HG03558 (cell line): ENCODE data around the gene CYP2F1.
"Not testable (repeated sequence)": the region's sequence is repeated elsewhere in the genome, so short reads cannot be mapped to it uniquely, and the experiment has no call there.

Experiments used
- ATAC-seq: cut with Tn5 transposase; IDR thresholded peaks from one replicate; pipeline ENCODE4 v1.9.1; 2021; ENCODE audit warnings: moderate number of reproducible peaks; ENCODE audit not compliant: unreplicated experiment; ENCODE audit errors: extremely low read depth

The CYP2F1 gene

GRCh38 chr19:41114132-41114531, at the start of gene CYP2F1:
CYP2F1 (plus strand) TSS chr19:41114432; CDS start chr19:41116189, 1,757 bp downstream.
- ATAC-seq, result no peak

GRCh38 chr19:41064974-41065569, 49.2 kb upstream of the CYP2F1 start:
- ATAC-seq, result no peak

DNA sequence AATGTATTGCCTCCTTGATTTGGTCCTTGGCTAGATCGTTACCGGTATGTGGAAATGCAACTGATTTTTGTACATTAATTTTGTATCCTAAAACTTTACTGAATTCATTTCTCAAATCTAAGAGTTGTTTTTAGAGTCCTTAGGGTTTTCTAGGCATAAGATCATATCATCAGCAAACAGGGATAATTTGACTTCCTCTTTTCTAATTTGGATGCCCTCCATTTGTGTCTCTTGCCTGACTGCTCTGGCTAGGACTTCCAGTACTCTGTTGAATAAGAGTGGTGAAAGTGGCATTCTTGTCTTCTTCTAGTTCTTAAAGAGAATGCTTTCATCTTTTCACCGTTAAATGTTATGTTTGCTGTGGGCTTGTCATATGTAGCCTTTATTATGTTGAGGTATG, 37.9 kb upstream of the CYP2F1 start:
- ATAC-seq, result no peak

DNA sequence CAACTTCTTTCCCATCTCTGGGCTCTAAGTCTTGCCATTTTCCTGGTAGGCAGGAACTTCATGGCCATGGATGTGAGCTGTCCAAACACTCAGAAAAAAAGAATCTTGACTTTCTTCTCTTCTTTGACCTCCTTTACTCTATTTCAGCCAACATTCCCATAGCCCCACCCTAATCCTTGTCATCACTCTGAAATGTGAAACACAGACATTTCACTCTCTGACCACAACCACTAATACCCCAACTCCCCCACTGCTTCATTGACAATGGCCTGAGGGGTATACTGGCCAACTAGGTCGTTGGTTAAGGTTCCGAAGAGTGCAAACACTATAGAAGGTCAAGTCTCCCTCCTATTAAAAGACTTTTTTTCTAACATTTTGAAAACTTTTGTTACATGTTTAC, 30.7 kb upstream of the CYP2F1 start:
- no peak for ATAC-seq

DNA sequence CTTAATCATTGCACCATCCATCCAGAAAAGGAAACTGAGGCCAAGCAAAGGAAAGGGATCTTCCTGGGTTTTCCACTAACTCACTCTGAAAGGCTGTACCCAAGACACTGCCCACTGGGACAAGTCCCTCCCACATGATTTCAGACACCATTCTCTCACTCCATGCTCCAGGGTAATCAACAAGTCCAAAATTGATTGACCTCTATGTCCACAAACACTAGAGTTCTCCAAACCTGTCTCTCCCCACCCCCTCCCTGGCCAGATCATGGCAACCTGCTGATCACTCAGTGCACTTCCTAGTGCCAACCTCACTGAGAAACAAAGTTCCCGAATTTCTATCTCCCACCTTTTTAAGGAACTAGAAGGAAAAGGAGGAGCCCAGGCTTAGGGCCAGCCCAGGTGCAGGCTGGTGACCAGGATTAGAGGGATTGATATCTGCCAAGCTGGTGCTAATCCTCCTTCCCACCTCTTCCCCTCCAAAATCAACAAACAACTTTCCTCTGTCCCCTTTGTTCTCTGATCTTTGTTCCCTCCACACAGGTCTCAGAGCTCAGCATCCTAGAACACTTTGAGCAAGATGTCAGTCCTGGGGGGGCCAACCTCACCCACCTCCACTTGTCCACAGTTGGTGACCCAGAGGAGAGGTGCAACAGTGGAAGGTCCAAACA, 28.4 kb upstream of the CYP2F1 start:
- ATAC-seq, result no peak

- ATAC-seq, result no peak
These were observed 26.1 kb upstream of the CYP2F1 start, which contains the start of gene CYP2A13 for GRCh38 chr19:41088151-41088550. CYP2A13 (plus strand) TSS chr19:41088451; CDS start chr19:41088472, 21 bp downstream.

GRCh38 chr19:41089959-41090358, 24.3 kb upstream of the CYP2F1 start:
- ATAC-seq, result no peak

DNA sequence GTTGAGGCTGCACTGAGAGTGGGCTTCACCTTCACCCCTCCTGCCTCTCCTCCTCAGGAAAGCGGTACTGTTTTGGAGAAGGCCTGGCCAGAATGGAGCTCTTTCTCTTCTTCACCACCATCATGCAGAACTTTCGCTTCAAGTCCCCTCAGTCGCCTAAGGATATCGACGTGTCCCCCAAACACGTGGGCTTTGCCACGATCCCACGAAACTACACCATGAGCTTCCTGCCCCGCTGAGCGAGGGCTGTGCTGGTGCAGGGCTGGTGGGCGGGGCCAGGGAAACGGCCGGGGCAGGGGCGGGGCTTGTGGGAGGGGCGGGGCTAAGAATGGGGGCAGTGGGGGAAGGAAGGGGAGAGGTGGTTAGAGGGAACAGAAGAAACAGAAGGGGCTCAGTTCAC, 18.5 kb upstream of the CYP2F1 start:
- no peak for ATAC-seq

DNA sequence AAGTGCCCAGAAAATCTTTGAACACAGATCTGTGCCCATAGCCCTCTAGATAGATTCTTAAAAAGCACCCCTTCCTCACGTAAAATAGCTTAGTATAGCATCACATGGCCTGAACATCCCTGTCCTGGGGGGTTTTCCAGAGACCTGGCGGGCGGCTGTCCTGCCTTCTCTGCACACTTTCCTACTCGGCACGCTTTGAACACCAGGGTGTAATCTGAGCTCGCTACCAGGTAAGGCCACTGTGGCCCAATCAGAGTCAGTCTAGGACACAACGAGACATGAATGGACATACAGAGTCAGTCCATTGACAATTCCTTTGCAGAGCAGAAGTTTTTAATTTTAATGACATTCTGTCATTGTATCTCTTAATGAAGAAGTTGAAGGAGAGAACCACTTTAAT, 17.9 kb upstream of the CYP2F1 start:
- no peak for ATAC-seq

- no peak for ATAC-seq
These were observed 16.9 kb upstream of the CYP2F1 start for GRCh38 chr19:41097302-41097701.

DNA sequence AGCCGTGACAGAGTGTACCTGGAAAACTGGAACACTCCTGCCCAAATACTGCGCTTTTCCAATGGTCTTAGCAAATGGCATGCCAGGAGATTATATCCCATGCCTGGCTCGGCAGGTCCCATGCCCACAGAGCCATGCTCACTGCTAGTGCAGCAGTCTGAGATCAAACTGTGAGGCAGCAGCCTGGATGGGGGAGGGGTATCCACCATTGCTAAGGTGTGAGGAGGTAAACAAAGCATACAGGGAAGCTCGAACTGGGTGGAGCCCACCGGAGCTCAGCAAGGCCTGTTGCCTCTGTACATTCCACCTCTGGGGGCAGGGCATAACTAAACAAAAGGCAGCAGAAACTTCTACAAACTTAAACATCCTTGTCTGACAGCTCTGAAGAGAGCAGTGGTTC, 15.5 kb upstream of the CYP2F1 start:
- no peak for ATAC-seq

DNA sequence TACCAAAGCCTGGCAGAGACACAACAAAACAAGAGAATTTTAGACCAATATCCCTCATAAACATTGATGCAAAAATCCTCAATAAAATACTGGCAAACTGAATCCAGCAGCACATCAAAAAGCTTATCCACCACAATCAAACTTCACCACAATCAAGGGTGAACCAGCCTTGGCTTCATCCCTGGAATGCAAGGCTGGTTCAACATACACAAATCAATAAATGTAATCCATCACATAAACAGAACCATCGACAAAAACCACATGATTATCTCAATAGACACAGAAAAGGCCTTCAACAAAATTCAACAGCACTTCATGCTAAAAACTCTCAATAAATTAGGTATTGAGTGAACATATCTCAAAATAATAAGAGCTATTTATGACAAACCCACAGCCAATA, 12.0 kb upstream of the CYP2F1 start:
- ATAC-seq, result not testable (repeated sequence)

- no peak for ATAC-seq
These were observed 8.1 kb upstream of the CYP2F1 start for GRCh38 chr19:41106177-41106576.

DNA sequence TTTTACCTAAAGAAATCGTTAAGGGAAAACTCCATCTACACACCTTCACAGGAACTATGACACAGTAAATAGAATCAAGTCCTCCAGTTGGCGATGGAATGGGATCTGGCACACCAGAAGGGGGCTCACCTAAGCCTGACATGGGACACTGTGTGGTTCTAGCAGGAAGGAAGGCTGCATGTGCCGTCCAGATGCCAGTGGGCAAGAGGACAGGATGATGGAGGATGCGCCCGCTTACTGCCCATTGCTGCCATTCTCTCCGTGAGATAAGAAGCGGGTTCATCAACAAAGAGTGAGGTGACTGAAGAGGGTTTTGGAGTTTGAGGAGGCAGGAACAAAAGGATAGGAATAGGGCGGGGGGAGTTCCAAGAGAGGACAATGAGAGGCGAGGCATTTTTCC, 2.9 kb upstream of the CYP2F1 start:
- no peak for ATAC-seq

DNA sequence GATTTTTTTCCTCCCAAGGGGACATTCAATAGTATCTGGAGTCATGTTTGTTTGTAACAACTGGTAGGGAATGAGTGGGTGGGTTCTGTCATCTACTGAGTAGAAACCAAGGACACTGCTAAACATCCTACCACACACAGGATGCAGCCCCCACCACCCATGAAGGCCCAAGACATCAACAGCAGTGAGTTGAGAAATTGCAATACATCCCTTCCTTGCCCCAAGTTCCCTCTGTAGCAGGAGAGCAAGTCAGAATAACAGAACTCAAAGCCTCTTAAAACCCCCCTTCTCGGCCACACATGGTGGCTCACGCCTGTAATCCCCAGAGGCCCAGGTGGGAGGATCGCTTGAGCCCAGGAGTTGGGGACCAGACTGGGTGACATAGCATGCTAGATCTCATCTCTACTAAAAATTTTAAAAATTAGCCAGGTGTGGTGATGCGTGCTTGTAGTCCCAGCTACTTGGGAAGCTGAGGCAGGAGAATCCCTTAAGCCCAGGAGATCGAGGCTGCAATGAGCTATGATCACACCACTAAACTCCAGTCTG, 2.4 kb upstream of the CYP2F1 start:
- no peak for ATAC-seq

DNA sequence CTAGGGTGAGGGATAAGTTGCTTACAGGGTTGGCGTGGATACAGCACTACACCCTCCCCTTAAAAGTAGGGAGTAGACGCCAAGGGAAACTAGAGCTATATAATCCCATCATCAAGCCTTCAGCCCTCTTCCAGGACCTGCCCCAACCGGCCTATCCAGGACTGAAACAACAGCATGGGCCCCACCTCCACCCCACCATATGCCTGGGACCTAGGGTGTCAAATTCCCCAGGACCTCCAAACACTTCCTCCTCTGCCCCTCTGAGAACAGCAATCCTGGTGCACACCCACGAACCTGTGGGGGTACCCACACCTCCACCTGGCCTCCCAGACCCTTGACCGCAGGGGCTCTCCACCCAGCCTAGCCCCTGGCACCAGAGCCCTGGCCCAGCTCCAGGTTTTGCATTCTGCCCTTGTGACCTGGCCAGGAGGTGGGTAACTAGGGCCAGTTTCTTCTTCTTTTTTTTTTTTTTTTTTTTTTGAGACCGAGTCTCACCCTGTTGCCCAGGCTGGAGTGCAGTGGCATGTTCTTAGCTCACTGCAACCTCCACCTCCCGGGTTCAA, 1.4 kb upstream of the CYP2F1 start:
- ATAC-seq, result no peak

GRCh38 chr19:41116261-41116660, 2.0 kb downstream of the CYP2F1 start:
- no peak for ATAC-seq

DNA sequence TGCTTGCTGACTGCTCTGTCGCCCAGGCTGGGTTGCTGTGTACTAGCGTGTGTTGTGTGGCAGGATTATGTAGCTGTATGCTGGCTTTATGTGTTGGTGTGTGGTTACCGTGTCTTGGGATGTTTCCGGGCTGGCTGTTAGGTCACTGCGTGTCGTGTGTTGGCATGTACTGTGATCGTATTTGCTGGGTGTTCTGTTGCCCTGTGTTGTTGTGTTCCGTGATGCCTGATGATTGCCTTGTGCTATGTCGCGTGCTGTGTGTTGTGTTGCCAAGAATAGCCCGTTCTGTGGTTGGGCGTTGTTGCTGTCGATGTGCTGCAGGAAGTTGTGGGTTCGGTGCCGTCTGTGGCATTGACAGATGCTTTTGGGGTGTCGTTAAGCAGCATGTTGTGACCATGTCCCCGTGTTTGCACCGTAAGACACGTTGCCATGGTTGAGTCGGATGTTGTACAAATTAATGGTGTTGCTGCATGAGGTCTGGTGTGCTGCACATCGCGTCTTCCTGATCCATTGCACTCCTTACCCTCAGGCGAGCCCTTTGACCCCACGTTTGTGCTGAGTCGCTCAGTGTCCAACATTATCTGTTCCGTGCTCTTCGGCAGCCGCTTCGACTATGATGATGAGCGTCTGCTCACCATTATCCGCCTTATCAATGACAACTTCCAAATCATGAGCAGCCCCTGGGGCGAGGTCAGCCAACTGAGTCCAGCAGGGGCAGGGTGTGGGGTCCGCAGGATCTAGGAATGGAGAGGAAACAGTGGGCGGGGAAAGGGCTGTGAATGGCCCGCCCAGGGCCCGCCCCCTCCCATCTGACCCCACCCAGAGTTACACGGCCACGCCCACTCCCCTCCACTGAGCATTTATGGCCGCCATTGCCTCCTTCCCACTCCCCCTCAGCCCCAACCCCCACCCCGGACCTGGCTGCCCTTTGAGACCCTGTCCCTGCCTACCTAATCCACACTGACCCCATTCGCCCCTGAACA, 7.0 kb downstream of the CYP2F1 start:
- not testable (repeated sequence) for ATAC-seq

- ATAC-seq, result not testable (repeated sequence)
These were observed 8.6 kb downstream of the CYP2F1 start for GRCh38 chr19:41122846-41123245.

DNA sequence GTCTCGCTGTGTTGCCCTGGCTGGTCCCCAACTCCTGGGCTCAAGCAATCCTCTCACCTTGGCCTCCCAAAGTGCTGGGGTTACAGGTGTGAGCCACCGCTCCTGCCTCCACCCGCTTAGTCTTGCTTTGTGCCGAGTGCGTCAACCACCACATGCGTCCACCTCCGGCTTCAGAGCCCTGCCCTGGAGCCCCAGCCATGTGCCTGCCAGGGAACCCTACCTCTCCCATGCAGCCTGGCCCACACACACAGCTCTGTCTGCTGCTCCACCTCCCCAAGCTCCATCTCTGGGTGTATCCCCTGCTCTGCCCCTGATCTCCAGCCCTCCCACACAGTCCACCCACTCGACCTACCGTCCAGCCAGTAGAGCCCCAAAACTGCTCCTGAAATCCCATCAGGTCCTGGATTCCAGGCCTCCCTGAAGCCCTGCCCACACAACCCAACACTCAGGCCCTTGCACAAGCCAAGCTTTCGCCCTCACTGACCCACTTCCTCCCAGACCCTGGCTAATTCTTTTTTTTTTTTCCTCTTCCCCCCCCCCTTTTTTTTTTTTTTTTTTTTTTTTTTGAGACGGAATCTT, 9.6 kb downstream of the CYP2F1 start:
- no peak for ATAC-seq
